Inflammatory macrophage treated with lipopolysaccharide for 1 hour (primary cell): ENCODE data around the gene SNX33.
"Not testable (repeated sequence)": the region's sequence is repeated elsewhere in the genome, so short reads cannot be mapped to it uniquely, and the experiment has no call there.

ENCODE experiments used
- DNase-seq, 2 donors: peaks; one replicate each; pipeline ENCODE4 v3.0.0-alpha.2; 2020 to 2022

SNX33 gene

DNA sequence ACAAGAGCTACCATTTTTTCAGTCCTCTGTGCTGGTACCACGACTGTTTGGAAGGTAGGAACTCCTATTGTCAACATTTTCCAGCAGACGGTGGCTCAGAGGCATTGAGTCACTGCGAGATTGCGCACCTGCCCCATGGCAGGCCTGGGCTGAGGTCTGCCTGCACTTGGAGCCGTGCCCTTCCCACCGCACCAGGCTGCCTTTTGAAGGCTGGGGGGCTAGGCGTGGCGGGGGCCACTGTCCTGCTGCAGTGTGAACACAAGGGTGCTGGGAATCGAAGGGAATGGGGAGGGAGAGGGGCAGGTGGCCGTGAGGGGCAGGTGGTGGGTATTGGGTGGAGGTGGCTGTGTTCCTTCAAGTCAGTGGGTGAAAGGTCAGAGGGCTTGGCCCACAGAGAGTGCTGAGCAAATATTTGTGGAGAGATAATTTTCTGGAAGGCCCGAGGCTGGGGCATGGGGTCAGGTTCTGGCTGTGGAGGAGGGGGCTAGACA is 16.3 kb downstream of the SNX33 start:
- DNase-seq = no peak

DNA sequence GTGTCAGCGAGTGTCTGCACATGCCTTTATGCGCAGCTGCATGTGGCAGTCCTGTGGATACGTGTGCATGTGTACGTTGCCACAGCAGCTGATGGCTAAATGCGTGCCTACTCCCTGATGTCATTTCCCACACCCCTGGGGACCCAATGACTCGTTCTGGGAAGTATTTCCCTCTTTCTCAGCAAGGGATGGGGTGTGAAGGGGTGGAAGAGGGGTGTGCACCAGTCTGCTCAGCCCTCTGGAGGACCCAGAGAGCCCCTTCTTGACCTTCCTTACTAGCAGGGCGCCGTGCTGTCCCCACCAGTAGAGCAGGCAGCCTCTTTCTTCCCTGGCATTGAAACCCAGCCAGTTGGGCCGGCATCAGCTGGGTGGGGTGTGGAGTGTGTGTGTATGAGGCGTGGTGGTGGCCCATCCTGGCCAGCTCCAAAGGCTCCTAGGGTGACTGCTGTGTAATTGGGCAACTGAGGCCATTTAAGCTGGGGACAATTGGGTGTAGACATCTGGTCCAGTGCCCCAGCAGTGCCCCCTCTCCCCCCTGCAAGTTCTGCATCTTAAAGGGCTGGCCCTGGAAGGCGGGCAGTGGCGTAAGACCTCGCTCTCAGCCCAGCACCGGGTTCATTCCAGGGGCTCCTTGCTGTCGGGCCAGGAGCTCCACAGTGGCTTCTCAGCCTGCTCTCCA is 19.2 kb downstream of the SNX33 start:
- DNase-seq = peak; percentile 34 to 56

GRCh38 chr15:75669191-75669878 is 21.6 kb downstream of the SNX33 start:
- DNase-seq = no peak

- DNase-seq = no peak
Observed at GRCh38 chr15:75669879-75670212, 22.1 kb downstream of the SNX33 start.

GRCh38 chr15:75671730-75672602 is 24.3 kb downstream of the SNX33 start:
- DNase-seq = no peak

DNA sequence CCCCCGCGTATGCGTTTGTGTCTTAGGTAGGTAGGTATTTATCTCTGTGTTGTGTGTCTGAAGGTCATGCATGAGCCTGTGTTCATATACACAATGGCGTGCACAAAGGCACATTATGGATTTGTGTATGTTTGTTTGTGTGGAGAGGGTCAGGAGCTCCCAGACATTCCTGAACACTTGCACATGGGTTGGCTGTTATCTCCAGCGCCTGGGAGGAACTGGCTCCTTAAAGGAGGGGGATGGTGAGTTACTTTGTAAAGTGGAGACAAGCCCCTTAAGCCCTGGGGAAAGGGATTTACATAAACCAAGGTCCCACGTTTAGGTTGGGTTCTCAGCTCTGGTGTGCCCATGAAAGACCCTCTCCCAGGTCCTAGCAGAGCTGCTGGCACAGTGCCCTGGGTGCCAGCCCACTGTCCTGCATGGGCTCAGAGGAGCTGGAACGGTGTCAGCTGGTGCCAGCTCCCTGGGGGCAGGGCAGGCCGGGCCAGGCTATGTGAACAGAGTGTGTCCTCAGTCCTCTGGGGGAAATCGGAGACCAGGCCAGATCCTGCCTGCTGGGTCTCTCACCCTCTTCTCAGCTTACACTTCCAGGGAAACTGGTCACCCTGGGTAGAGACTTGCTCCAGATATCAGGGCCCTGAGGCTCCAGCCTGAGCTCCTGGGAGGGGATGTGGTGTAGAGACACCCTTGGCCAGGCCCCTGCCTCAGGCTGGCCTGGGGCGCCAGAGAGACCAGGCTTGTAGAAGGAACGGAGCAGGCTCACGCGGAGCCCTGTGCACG is 25.1 kb downstream of the SNX33 start:
- DNase-seq = no peak

DNA sequence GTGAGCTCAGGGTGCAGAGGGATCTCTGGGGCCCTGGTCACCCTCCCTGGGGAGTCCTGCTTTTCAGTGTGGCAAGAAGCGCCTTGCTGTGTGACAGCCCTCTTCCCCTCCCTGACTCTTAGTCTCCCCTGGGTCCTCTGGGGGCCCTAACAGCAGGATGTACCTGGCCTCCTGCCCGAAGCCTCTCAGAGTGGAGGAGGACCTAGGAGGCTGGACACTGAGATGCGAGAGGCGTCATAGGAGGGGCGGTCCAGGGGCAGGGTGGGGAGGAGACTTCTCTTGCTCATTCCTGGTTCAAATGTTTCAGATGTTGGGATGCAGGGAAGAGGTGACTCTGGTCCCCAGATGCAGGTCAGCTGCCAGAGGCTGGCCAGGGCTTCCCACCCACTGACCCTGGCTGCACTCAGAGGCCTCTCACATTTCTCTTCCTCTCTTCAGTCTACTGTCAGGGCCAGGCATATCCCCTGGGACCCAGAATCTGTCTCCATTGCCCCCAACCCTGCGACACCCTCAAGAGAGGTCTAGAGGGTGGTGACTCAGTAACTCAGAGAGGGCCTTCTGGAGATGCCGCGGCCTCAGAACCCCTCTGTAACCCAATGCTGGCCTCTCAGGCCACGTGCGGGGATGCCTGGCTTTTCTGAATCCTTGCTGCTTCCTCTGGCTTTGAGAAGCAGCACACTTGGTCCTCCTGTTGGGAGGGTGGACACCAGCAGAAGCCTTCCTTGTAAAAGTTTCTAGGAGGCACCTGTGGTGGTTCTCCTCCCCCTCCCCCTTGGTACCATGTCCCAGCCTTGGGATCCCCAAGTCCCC is 25.9 kb downstream of the SNX33 start:
- DNase-seq = no peak

- DNase-seq = no peak
Observed at GRCh38 chr15:75674366-75674765, 26.7 kb downstream of the SNX33 start.

GRCh38 chr15:75675579-75676404 is 28.1 kb downstream of the SNX33 start:
- no peak for DNase-seq

DNA sequence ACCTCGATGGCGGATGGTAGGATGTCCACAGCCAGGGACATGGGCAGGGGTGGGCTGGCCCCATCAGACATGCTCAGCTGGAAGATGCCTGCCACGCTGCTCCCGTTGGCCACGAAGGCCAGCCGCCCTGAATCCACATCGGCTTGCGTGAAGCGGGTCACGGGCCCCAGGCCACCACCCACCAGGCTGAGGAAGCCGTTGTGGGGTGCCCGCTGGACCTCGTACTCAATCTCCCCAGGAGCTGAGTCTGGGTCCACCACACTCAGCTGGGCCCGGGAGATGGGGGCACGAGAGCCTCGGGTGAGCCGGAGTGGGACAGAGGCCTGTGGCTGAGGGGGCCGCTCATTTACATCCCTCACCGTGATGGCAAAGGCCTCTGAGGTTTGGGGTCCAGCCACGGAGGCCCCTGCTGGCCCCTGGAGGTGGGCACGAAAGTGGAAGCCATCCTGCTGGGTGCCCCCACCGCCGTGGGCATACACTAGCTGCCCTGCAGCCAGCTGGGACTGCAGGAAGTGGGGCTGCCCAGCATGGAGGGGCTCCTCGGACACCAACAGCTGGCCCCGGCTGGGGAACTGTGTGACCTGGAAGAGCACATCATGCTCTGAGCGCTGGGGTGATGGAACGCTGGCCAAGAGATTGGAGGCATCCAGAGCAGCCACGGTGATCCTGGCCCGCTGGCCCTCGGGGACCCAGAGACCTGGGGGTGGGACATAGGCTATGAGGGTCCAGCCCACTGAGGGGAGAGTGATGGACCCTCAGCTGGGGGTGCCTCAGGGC is 29.2 kb downstream of the SNX33 start:
- no peak for DNase-seq

DNA sequence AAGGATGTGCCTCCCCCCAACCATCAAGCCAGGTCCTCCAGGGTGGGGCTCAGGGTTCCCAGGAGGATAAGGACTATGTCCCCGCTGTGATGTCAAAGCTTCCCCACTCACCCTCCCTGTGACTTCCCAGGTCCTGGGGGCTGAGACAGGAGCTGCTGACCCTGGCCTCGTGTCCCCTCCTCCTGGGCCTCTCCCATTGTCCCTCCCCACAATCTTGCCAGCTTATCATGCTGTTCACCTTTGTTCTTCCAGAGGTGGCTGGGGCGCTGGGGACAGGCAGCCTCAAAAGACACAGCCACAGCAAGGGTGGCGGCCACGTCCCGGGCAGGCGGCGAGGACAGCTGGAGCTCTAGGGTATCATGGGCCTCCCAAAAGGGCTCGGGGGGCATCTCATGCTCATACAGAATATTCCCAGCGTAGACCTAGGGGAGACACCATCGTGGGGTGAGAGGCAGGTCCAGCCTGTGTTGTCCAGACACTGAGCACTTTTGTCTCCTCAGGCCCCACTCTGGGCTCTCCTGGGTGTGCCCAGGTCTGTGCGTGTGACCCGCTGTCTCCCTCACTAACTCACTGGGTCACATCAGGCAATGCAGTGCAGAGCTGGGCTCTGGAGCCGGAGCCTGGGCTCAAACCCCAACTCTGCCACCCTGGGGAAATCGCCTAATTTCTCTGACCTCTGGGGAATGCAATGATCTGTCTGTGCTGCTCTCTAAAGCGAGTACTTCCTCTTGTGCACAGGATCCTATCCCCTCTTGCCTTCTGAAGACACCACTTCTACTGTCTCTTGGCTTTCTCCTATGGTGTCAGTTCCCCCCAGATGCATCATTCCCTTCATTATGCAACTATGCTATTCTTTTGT is 30.0 kb downstream of the SNX33 start:
- DNase-seq = no peak

DNA sequence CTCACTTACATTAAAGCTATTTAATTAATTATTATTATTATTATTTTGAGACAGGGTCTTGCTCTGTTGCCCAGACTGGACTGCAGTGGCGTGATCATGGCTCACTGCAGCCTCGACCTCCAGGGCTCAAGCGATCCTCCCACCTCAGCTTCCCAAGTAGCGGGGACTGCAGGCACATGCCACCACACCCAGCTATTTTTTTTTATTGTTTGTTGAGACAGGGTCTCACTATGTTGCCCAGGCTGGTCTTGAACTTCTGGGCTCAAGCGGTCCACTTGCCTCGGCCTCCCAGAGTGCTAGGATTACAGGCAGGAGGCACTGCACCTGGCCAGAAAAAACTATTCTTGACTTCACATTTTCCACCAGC is 30.6 kb downstream of the SNX33 start:
- not testable (repeated sequence) for DNase-seq

GRCh38 chr15:75680007-75680789 is 32.5 kb downstream of the SNX33 start:
- DNase-seq = no peak

DNA sequence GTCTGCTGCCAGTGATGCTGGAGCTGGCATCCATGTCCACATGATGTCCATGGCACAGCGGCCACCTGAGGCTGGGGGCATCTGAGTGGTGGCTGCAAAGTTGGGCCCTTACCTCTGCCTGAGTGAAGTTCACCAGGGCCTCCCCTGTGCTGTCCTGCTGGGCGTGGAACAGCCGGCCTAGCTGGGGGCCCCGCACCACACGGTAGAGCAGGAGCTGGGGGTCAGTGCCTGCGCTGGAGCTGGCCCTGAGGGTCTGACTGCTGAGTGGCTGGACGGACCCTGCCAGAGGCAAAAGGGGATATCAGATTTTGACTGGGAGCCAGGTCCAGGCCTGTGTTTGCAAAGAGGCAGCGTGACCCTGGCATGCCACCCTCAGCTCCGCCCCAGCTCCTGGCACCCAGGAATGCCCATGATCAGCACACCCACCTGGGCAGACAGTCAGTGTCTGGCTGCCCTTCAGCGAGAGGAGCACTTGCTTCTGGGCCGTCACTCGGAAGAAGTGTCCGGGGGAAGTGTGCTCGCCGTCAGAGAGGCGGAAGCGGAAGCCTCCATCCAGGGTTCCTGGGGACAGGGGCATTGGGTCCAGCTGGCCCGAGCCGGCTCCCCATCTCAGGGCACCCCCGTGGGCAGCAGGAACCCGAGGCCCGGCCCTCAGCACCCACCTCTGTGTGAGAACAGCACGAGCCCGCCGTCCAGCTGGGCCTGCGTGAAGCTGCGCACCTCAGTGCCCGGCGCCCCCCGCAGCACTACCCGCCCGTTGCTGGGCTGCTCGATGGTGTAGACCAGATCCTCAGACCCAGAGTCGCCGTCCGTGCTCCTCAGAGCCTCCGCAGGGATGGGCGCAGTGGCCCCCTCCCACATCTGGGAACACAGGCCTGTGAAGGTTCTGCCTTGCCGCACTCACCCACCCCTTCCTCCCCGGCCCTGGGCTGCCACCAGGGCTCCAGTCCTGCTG is 34.7 kb downstream of the SNX33 start:
- DNase-seq = no peak

- peak in 1 of 2 donors; percentile 73 for DNase-seq
Observed at GRCh38 chr15:75683646-75684312, 36.1 kb downstream of the SNX33 start.

DNA sequence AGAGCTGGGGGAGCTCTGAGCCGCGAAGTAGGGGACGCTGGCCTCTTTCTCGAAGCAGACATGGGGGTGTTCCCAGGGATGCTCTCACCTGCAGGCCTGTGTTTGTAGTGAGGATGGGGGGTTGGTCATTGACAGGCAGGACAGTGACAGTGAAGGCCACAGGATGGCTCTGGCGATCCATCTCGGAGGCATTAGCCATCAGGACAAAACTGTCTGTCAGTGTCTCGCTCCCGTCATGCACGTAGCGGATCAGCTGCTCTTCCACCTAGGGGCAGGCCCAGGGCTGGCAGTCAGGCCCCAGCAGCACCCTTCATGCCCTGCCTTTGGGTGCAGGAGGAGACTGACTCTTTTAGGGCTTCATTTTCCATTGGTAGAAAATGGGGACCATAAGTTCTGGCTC is 36.9 kb downstream of the SNX33 start:
- no peak for DNase-seq

- DNase-seq = no peak
Observed at GRCh38 chr15:75685195-75685594, 37.5 kb downstream of the SNX33 start.
